Measurements from ENCODE around the gene GM2A.

Gene GM2A

DNA sequence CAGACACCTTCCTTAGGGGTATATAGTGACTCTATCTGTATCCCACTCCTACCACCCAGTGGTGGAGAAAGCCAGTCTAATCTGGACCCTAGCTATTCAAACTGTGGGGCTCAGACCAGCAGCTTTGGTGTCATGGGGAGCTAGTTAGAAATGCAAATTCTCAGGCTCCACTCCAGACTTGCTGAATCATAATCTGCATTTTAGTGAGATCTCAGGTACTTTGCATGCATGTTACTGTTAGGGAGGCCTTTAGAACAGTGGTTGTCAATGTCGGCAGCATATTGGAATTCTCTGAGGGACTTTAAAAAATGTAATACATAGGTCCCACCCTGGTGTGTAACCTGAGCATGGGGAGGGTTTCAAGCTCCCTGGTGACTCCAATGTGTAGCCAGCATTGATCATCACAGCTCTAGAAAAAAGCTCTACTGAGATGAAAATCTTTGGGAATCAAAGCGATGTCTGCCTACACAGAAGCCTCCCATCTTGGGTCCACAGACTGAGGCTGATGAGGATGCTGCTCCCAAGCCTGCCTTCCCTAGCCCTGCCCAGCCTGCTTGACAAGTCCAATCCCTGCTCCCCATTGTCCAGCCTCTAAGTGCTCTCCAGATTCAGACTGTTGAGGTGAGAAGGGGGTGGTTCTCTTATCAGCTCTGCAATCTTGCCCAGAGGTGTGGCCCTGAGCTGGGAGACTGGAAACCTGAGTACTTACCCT, 11.9 kb upstream of the GM2A start:
- peaks cover 37 to 67% (median 54%) of the 10 kb centered on the region in 10 experiments for H3K4me1 ChIP-seq
- no peak overlapping the region for H3K9ac ChIP-seq
- H3K4me2 ChIP-seq = peak overlapping the region in 9 of 11 experiments; percentile 4 to 79 (median 54); a peak in 14 of 22 replicates

DNA sequence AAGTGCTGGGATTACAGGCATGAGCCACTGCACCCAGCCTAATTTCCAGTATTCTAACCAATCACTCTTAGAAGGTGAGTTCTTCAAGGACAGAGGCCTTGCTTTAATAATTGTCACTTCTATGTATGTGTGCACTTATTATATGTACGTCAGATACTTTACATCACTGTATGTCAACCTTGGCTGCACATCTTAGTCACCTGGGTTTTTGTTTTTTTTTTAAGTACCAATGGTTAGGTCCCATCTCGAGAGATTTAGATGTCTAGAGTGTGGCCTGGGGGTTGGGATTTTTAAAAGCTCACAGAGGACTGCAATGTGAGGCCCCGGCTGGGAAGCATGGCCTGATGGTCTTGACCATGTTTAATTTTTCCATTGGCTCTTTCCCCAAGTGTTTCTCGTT, 9.9 kb upstream of the GM2A start:
- no peak for TF ChIP-seq Cebpa-rat (IDR thresholded peaks at IDR 0.05)
- no peaks in the 10 kb centered on the region for H3K27me3 ChIP-seq
- H3K9me3 ChIP-seq (replicated peaks in 1 of 11) = peaks cover 0 to 14% (median 5%) of the 10 kb centered on the region in 11 experiments; a peak in 9 of 22 replicates
- no peak overlapping the region for H3K4me3 ChIP-seq
- no peak overlapping the region for H3K9ac ChIP-seq
- H3K36me3 ChIP-seq = no peaks in the 10 kb centered on the region
- no peak overlapping the region for H3K27ac ChIP-seq
- no peak overlapping the region for H3K4me2 ChIP-seq
- H4K20me1 ChIP-seq = no peaks in the 10 kb centered on the region
- peaks cover 26 to 47% (median 36%) of the 10 kb centered on the region in 10 experiments for H3K4me1 ChIP-seq

More for the DNA sequence above, 11.9 kb upstream of the GM2A start:
- Histone ChIP-seq H3K4me3 (no peak overlapping the region), H3K27me3 (no peaks in the 10 kb centered on the region), H4K20me1 (no peaks in the 10 kb centered on the region), H3K36me3 (no peaks in the 10 kb centered on the region), H3K27ac (peak overlapping the region in 1 of 11 experiments; percentile 18; a peak in 3 of 22 replicates), H3K9me3 (replicated peaks in 1 of 11) (peaks cover 0 to 14% (median 5%) of the 10 kb centered on the region in 11 experiments; a peak in 9 of 22 replicates)
- TF ChIP-seq Cebpa-rat (IDR thresholded peaks at IDR 0.05) = no peak

DNA sequence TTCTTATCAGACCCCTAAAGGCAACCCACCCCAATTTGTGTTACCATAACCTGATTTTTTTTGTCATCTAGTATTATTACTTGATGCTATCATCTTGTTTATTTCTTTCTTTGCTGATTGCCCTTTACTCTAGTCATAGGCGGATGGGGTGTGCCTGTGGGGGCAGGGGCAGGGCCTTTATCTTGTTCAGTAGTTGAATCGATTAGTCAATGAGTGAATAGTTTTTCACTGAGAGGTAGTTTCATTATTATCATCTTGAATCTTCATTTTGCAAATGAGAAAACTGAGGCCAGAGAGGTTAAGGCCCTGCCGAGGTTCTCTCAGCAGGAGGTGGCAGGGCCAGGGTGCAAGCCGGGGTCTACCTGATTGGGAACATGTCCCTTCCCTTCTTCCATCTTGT, 9.4 kb upstream of the GM2A start:
- Histone ChIP-seq H3K4me1 (peaks cover 22 to 42% (median 32%) of the 10 kb centered on the region in 10 experiments), H3K36me3 (no peaks in the 10 kb centered on the region), H3K27ac (no peak overlapping the region), H4K20me1 (no peaks in the 10 kb centered on the region), H3K4me2 (no peak overlapping the region), H3K27me3 (no peaks in the 10 kb centered on the region), H3K9ac (no peak overlapping the region), H3K4me3 (no peak overlapping the region), H3K9me3 (replicated peaks in 1 of 11) (peaks cover 0 to 14% (median 5%) of the 10 kb centered on the region in 11 experiments; a peak in 9 of 22 replicates)
- no peak for TF ChIP-seq Cebpa-rat (IDR thresholded peaks at IDR 0.05)

DNA sequence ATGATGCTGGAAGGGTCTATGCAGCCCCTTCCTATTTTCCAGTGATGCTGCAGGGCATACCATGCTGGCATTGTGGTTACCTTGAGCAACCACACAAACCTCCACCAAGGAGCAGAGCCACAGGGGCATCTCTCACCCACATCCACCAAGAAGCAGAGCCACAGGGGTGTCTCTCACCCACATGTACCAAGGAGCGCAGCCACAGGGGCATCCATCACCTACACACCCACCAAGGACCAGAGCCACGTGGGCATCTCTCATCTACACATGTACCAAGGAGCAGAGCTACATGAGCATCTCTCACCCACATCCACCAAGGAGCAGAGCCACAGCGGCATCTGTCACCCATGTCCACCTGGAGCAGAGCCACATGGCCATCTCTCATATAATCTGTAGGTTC, 8.8 kb upstream of the GM2A start:
- H4K20me1 ChIP-seq = no peaks in the 10 kb centered on the region
- H3K27me3 ChIP-seq = no peaks in the 10 kb centered on the region
- no peak overlapping the region for H3K27ac ChIP-seq
- no peaks in the 10 kb centered on the region for H3K36me3 ChIP-seq
- TF ChIP-seq Cebpa-rat (IDR thresholded peaks at IDR 0.05) = no peak
- H3K9me3 ChIP-seq (replicated peaks in 1 of 11) = peaks cover 0 to 14% (median 5%) of the 10 kb centered on the region in 11 experiments; a peak in 9 of 22 replicates
- H3K9ac ChIP-seq = no peak overlapping the region
- H3K4me3 ChIP-seq = no peak overlapping the region
- H3K4me2 ChIP-seq = peak overlapping the region in 1 of 11 experiments; percentile 4; a peak in 1 of 22 replicates
- peaks cover 16 to 36% (median 27%) of the 10 kb centered on the region in 10 experiments; a peak in 19 of 20 replicates for H3K4me1 ChIP-seq

GRCh38 chr5:151245680-151246219, 7.2 kb upstream of the GM2A start:
- Histone ChIP-seq H4K20me1 (no peaks in the 10 kb centered on the region), H3K9me3 (replicated peaks in 1 of 11) (0 out of 22 replicates have a peak, but pooled peaks cover 0 to 4% (median 0%) of the 10 kb centered on the region in 11 experiments), H3K36me3 (no peaks in the 10 kb centered on the region), H3K4me1 (peaks cover 8 to 23% (median 15%) of the 10 kb centered on the region in 10 experiments; a peak in 18 of 20 replicates), H3K27me3 (no peaks in the 10 kb centered on the region), H3K4me3 (no peak overlapping the region), H3K27ac (no peak overlapping the region), H3K9ac (no peak overlapping the region), H3K4me2 (no peak overlapping the region)
- no peak for TF ChIP-seq Cebpa-rat (IDR thresholded peaks at IDR 0.05)

DNA sequence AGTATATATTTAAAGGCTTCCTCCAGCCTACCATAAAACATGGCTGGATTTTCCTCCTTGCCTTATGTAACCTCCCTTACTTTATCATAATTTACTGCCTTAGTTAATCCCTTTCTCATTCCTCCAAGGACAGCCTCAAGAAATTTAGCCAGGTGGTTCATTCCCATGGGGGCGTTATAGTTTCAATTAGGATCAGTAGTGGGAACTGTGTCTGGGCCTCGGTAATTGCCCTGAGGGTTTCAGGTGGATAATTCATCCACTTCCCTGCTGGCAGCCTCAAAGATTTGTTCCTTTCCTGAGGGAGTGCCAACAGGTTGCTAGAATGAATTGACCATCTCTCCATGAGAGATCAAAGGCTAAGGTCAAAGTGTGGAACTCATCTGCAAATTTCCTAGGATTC, 4.3 kb upstream of the GM2A start:
- no peak overlapping the region for H3K4me2 ChIP-seq
- no peaks in the 10 kb centered on the region; a peak in 1 of 22 replicates for H4K20me1 ChIP-seq

GRCh38 chr5:151249281-151249680, 3.7 kb upstream of the GM2A start:
- Histone ChIP-seq H3K36me3 (no peaks in the 10 kb centered on the region), H3K9me3 (replicated peaks in 1 of 11) (0 out of 22 replicates have a peak, but pooled peaks cover 0 to 2% (median 0%) of the 10 kb centered on the region in 11 experiments), H3K4me2 (no peak overlapping the region), H3K4me3 (no peak overlapping the region), H3K4me1 (peaks cover 19 to 33% (median 29%) of the 10 kb centered on the region in 10 experiments), H4K20me1 (peaks cover 0 to 6% (median 0%) of the 10 kb centered on the region in 11 experiments; a peak in 1 of 22 replicates), H3K27me3 (no peaks in the 10 kb centered on the region), H3K9ac (no peak overlapping the region), H3K27ac (no peak overlapping the region)
- no peak for TF ChIP-seq Cebpa-rat (IDR thresholded peaks at IDR 0.05)

More for the DNA sequence above, 4.3 kb upstream of the GM2A start:
- Histone ChIP-seq H3K9ac (no peak overlapping the region), H3K4me3 (no peak overlapping the region), H3K4me1 (peaks cover 13 to 28% (median 22%) of the 10 kb centered on the region in 10 experiments), H3K27me3 (no peaks in the 10 kb centered on the region), H3K27ac (no peak overlapping the region), H3K9me3 (replicated peaks in 1 of 11) (0 out of 22 replicates have a peak, but pooled peaks cover 0 to 4% (median 0%) of the 10 kb centered on the region in 11 experiments), H3K36me3 (no peaks in the 10 kb centered on the region)
- no peak for TF ChIP-seq Cebpa-rat (IDR thresholded peaks at IDR 0.05)

GRCh38 chr5:151250346-151251000, 2.5 kb upstream of the GM2A start:
- H3K4me3 ChIP-seq = no peak overlapping the region
- H3K9ac ChIP-seq = no peak overlapping the region
- peaks cover 0 to 10% (median 0%) of the 10 kb centered on the region in 11 experiments; a peak in 1 of 22 replicates for H4K20me1 ChIP-seq
- peaks cover 0 to 6% (median 0%) of the 10 kb centered on the region in 11 experiments; a peak in 1 of 22 replicates for H3K36me3 ChIP-seq
- no peaks in the 10 kb centered on the region for H3K9me3 ChIP-seq (replicated peaks in 1 of 11)
- H3K4me1 ChIP-seq = peaks cover 30 to 45% (median 40%) of the 10 kb centered on the region in 10 experiments
- TF ChIP-seq Cebpa-rat (IDR thresholded peaks at IDR 0.05) = no peak
- H3K4me2 ChIP-seq = peak overlapping the region in 4 of 11 experiments; percentile 73 to 80 (median 76); a peak in 4 of 22 replicates
- no peaks in the 10 kb centered on the region for H3K27me3 ChIP-seq
- no peak overlapping the region for H3K27ac ChIP-seq
